AG09319 (cell line): ENCODE measurements around the gene MEIKIN.

Source experiments
- DNase-seq: peaks from one replicate; pipeline ENCODE4 v3.0.0-alpha.2; 2010; ENCODE audit warnings: low read depth; ENCODE audit errors: extremely low read depth
- TF ChIP-seq, protein P1 (sequence below): IDR thresholded peaks from 2 replicates; pipeline ENCODE4 v1.5.1; 2011; ENCODE audit warnings: low read depth, mild to moderate bottlenecking, inconsistent platforms, low read length, moderate library complexity

MEIKIN gene

DNA sequence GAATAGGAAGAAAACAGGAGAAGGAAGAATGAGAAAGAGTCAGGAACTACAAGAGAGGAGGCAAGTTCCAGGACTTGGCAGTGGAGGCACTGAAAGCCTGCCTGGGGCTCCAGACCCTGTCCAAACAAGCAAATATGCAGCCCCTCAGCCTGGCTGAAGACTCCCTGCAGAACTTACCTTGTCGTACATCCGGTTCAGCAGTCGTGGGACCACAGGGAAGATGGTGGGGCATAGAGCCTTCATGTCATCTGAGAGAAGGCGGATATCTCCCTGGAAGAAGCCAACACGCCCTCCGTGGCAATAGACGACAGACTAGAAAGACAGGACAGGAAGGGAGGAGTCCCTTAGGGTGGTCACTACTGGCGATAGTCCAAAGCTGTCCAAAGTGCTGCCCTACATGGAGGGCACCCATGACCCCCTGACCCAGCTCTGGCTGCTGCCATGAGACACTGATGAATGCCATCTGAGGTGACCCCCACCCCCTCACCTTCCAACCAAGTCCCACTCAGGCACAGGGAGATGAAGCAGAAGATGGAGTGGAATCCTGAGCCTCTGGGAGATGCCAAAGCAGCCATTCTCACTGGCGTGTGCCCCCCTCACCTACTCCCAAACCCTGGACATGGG is 27.7 kb upstream of the MEIKIN start:
- TF ChIP-seq, protein P1, sequence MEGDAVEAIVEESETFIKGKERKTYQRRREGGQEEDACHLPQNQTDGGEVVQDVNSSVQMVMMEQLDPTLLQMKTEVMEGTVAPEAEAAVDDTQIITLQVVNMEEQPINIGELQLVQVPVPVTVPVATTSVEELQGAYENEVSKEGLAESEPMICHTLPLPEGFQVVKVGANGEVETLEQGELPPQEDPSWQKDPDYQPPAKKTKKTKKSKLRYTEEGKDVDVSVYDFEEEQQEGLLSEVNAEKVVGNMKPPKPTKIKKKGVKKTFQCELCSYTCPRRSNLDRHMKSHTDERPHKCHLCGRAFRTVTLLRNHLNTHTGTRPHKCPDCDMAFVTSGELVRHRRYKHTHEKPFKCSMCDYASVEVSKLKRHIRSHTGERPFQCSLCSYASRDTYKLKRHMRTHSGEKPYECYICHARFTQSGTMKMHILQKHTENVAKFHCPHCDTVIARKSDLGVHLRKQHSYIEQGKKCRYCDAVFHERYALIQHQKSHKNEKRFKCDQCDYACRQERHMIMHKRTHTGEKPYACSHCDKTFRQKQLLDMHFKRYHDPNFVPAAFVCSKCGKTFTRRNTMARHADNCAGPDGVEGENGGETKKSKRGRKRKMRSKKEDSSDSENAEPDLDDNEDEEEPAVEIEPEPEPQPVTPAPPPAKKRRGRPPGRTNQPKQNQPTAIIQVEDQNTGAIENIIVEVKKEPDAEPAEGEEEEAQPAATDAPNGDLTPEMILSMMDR = no peak
- no peak for DNase-seq

DNA sequence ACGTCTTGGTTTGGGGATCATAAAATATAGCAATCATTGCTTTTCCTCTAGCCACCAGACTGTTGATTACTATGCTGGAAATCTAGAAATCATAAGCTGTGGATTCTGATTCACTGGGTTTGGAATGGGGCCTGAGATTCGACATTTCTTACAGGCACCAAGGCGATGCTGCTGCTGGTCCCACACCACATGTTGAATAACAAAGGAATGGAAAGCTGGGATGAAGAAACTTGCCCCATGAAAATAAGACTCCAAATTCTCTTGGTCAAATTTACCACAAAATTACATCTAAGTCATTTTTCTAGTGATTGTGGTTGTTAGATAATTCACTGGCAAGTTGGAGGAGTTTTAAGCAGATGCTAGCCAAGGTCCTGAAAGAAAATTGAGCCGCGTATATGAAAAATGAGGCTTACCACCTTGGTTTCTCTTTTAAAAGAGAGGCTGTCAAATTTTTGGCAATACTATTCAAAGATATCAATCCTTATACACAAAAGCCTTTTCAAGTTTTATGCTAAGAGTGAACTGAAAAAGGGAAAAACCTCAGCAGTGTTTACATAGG is 23.0 kb upstream of the MEIKIN start:
- TF ChIP-seq, protein P1 = no peak
- no peak for DNase-seq

DNA sequence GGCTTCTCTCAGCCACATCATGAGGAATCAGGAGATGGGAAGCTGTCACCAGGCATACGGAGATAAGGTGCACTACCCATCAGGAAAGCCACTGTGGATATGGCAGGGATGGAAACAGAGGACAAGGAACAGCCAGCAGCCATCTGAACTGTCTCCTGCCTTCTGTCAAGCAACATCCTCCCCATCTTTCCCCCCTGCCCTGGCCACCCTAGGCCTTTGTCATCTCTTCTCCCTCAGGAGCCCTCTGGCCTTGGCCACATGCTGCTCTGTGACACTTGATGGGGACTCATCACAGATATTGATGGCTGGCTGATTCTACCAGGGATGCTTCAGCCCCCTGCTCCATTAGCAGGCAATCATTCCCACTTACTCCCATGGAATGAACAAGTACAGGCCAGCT is 21.1 kb upstream of the MEIKIN start:
- TF ChIP-seq, protein P1 = no peak
- no peak for DNase-seq

DNA sequence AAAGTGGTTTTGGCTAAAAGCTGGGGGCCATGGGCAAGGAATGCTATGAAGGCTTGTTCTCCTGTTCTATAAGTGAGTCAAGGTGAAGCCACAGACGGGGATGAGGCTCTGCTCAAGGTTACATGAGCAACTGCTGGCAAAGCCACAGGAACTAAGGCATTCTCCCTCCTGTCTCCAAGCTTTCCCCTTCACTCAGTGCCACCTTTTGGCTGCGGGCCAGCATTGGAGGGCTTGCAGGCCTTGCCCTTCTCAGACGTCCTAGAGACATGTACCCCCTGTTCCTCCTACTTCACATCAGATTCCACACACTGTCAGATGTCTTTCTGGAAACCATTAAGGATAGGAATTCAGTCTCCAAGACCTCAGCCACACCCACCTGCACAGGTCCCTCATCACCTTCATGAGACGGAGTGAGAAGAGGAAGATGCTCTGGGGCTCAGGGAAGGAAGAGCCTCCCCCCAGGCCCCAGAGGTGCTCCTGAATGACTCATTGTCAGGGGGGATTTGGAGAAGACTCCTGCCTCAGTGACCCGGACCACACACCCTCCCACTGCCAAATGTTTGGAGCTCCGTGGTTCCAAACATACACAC is 20.5 kb upstream of the MEIKIN start:
- TF ChIP-seq, protein P1 = no peak
- DNase-seq = no peak

DNA sequence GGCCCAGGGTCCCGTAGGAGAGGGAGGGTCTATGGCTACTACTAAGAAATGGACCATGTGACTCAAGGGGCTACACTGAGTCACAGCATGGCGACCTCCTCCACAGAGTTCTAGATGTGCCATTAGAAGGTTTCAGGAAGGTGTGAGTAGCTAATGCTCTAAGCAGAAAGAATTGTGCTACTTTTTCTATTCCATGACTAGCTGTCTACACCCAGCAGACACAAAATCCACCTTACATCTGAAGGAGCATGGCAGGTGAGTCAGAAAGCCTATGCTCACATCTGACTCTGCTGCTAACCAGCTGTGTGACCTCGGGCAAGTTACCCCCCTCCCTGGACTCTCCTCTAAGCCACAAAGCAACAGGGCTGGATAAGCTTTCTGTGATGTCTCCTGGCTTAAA is 14.4 kb upstream of the MEIKIN start:
- no peak for DNase-seq
- TF ChIP-seq, protein P1 = no peak

DNA sequence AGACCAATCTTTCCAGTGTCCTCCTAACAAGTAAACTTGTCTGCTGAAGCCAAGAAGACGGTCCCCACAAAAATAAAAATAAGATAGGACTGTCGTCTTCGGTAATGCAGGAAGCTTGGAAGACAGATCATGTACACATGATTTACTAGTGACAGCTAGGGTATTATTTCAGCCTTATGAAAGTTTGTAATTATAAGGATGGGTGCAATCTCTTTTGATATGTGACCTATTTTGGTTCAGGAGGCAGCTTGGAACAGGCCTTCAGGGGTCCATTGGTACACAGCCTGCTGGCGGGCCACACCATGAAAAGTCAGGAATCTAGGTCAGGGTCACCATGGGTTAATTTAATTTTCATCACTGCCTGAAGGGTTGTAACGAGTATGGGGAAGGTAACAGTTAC is 13.7 kb upstream of the MEIKIN start:
- DNase-seq = no peak
- TF ChIP-seq, protein P1 = no peak

DNA sequence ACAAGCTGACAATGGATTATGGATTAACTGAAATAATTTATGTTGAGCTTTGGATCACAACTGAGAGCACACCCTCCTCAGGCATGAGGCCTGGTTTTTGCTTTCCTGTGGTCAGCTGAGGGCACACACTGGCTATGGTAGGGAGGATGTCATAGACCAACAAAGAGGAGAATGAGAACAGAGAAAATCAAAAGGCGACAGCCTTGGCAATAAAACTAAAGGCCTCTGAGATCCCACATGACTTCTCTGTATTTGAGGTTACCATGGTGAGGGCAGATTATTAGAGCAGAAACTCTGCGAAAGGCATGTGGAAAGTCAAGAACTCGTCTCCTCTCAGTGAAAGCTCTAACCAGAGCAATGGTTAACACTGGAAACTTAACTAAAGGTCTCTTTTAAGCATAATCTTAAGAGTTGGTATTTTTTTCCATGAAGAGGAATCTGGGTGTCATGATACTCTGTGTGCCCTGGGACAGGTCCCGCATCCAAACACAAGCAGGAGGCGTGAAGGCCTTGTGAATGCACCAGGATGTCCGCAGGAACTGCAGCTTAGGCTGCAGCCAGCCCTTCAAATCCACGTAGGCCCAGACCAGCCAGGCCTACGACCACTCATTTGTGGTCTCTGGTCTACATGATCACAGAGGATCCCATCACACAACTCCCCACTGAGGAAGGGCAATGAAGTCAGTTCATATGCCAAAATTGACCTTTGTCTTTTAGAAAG is 12.4 kb upstream of the MEIKIN start:
- no peak for DNase-seq
- TF ChIP-seq, protein P1 = no peak
